ENCODE measurements around the gene DPM1.

DNA sequence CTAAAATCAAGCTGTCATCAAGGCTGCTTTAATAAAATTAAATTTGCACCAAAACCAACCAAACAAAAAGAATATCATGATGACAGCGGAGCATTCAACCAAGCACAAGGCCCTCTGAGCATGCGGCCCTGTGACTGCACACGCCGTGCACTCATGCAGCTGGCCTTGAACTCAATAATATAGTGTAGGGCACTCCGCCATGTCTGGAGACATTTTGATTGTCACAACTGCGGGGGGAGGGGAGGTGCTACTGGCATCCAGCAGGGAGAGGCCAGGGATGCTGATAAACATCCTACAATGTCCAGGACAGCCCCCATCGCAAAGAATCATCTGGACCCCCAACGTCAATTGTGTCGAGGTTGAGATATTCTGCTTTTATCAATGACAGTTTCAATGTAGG lies 10.0 kb upstream of the DPM1 start:
- no peak for TF ChIP-seq POLR2A (IDR thresholded peaks at IDR 0.05; ENCODE audit: extremely low read depth, insufficient read length)
- TF ChIP-seq, protein P1, sequence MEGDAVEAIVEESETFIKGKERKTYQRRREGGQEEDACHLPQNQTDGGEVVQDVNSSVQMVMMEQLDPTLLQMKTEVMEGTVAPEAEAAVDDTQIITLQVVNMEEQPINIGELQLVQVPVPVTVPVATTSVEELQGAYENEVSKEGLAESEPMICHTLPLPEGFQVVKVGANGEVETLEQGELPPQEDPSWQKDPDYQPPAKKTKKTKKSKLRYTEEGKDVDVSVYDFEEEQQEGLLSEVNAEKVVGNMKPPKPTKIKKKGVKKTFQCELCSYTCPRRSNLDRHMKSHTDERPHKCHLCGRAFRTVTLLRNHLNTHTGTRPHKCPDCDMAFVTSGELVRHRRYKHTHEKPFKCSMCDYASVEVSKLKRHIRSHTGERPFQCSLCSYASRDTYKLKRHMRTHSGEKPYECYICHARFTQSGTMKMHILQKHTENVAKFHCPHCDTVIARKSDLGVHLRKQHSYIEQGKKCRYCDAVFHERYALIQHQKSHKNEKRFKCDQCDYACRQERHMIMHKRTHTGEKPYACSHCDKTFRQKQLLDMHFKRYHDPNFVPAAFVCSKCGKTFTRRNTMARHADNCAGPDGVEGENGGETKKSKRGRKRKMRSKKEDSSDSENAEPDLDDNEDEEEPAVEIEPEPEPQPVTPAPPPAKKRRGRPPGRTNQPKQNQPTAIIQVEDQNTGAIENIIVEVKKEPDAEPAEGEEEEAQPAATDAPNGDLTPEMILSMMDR (IDR thresholded peaks at IDR 0.05; ENCODE audit: low read depth, low read length) = no peak
- no peak for TF ChIP-seq MYC (IDR thresholded peaks at IDR 0.05; ENCODE audit: low read depth, low read length)
- TF ChIP-seq, protein P2, sequence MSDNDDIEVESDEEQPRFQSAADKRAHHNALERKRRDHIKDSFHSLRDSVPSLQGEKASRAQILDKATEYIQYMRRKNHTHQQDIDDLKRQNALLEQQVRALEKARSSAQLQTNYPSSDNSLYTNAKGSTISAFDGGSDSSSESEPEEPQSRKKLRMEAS (IDR thresholded peaks at IDR 0.05; ENCODE audit: low read depth, low read length) = no peak
